ENCODE data around the gene MORN3. TPM values are rescaled to one million over a fixed set of nuclear protein-coding genes. Genes with fewer than 3 reads are reported as not detected.

MORN3 gene
- total and polyA plus RNA-seq, 12 donors: 0.05 to 0.41 (median 0.25) TPM; not detected in 5

GRCh38 chr12:121602766-121603165 is 66.7 kb downstream of the MORN3 start:
- Histone ChIP-seq H3K4me3 (no peak overlapping the region), H3K9me3 (replicated peaks in 1 of 3) (no peaks in the 10 kb centered on the region), H3K36me3 (replicated peaks in 1 of 2) (no peaks in the 10 kb centered on the region), H3K4me1 (replicated peaks in 1 of 2) (no peaks in the 10 kb centered on the region), H3K27me3 (no peaks in the 10 kb centered on the region), H3K27ac (no peak overlapping the region)
- TF ChIP-seq, protein P1, sequence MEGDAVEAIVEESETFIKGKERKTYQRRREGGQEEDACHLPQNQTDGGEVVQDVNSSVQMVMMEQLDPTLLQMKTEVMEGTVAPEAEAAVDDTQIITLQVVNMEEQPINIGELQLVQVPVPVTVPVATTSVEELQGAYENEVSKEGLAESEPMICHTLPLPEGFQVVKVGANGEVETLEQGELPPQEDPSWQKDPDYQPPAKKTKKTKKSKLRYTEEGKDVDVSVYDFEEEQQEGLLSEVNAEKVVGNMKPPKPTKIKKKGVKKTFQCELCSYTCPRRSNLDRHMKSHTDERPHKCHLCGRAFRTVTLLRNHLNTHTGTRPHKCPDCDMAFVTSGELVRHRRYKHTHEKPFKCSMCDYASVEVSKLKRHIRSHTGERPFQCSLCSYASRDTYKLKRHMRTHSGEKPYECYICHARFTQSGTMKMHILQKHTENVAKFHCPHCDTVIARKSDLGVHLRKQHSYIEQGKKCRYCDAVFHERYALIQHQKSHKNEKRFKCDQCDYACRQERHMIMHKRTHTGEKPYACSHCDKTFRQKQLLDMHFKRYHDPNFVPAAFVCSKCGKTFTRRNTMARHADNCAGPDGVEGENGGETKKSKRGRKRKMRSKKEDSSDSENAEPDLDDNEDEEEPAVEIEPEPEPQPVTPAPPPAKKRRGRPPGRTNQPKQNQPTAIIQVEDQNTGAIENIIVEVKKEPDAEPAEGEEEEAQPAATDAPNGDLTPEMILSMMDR (IDR thresholded peaks at IDR 0.05): no peak
- TF ChIP-seq POLR2A (IDR thresholded peaks at IDR 0.05): no peak
- intact Hi-C loops (cut with DNase I): no loop called here
- no peak for DNase-seq
- 86 to 88% (median 86%) methylated on average over 6 of the region's 6 CpGs for WGBS, 4 donors

- H3K27ac ChIP-seq: no peak overlapping the region
- H3K9me3 ChIP-seq (replicated peaks in 1 of 3): no peaks in the 10 kb centered on the region
- H3K36me3 ChIP-seq (replicated peaks in 1 of 2): no peaks in the 10 kb centered on the region
- H3K27me3 ChIP-seq: no peaks in the 10 kb centered on the region
- intact Hi-C loops (cut with DNase I): no loop called here
- no peak overlapping the region for H3K4me3 ChIP-seq
- no peak for DNase-seq
- no peaks in the 10 kb centered on the region for H3K4me1 ChIP-seq (replicated peaks in 1 of 2)
- 83 to 95% (median 83%) methylated on average over 6 of the region's 6 CpGs; no CpG with 5 or more reads in 1 of the 4 donors for WGBS, 4 donors
- TF ChIP-seq, protein P1 (IDR thresholded peaks at IDR 0.05): no peak
- no peak for TF ChIP-seq POLR2A (IDR thresholded peaks at IDR 0.05)
These were observed 68.6 kb downstream of the MORN3 start for GRCh38 chr12:121600702-121601336.

Small RNA genes lying within 50 kb of the gene (small RNA-seq; reads per million reads assigned to genes)
- gene RNU6-1004P: 0 reads per million in 2 donors

Other genes starting within 250 kb of the MORN3 start
- gene KDM2B, start 88.6 kb downstream of the MORN3 start, total RNA-seq: 10 to 100 TPM in 7 of 9 donors, 1 to 10 TPM in 2; 6.8 to 40.6 (median 17.3) TPM
- 10 to 100 TPM in 2 of 3 donors, 1 to 10 TPM in 1; 5.0 to 19.7 (median 10.2) TPM for gene KDM2B, start 88.6 kb downstream of the MORN3 start, polyA plus RNA-seq
- 10 to 100 TPM in 5 of 9 donors, 1 to 10 TPM in 4; 4.7 to 16.1 (median 10.2) TPM for gene ORAI1, start 43.1 kb downstream of the MORN3 start, total RNA-seq
- gene ORAI1, start 43.1 kb downstream of the MORN3 start, polyA plus RNA-seq: 1 to 10 TPM; 1.9 to 4.1 (median 2.9) TPM
- gene TMEM120B, start 43.1 kb upstream of the MORN3 start, total RNA-seq: 10 to 100 TPM in 3 of 9 donors, 1 to 10 TPM in 6; 4.6 to 18.6 (median 7.5) TPM
- gene TMEM120B, start 43.1 kb upstream of the MORN3 start, polyA plus RNA-seq: 10 to 100 TPM in 2 of 3 donors, 1 to 10 TPM in 1; 7.7 to 19.7 (median 11.7) TPM
- 10 to 100 TPM in 8 of 9 donors, 1 to 10 TPM in 1; 7.7 to 49.5 (median 25.5) TPM for gene RHOF, start 124.0 kb upstream of the MORN3 start, total RNA-seq
- gene RHOF, start 124.0 kb upstream of the MORN3 start, polyA plus RNA-seq: 10 to 100 TPM in 1 of 3 donors, 1 to 10 TPM in 2; 4.1 to 14.5 (median 9.3) TPM
- gene SETD1B, start 134.4 kb upstream of the MORN3 start, total RNA-seq: 10 to 100 TPM in 7 of 9 donors, 1 to 10 TPM in 2; 2.1 to 25.9 (median 12.1) TPM
- 10 to 100 TPM in 1 of 3 donors, 1 to 10 TPM in 2; 5.0 to 27.3 (median 9.0) TPM for gene SETD1B, start 134.4 kb upstream of the MORN3 start, polyA plus RNA-seq
- 10 to 100 TPM in 2 of 9 donors, 1 to 10 TPM in 7; 1.6 to 13.0 (median 3.6) TPM for gene HPD, start 189.2 kb upstream of the MORN3 start, total RNA-seq
- gene HPD, start 189.2 kb upstream of the MORN3 start, polyA plus RNA-seq: 1 to 10 TPM; 3.4 to 7.9 (median 4.4) TPM
- 100 to 1,000 TPM in 1 of 9 donors, 10 to 100 TPM in 8; 45.3 to 145 (median 58.4) TPM for gene PSMD9, start 219.1 kb upstream of the MORN3 start, total RNA-seq
- gene PSMD9, start 219.1 kb upstream of the MORN3 start, polyA plus RNA-seq: 10 to 100 TPM; 31.4 to 32.7 (median 31.5) TPM
- gene CFAP251, start 248.9 kb upstream of the MORN3 start, total RNA-seq: 1 to 10 TPM in 8 of 9 donors, under 1 TPM in 1; 0.30 to 9.0 (median 2.8) TPM
- gene CFAP251, start 248.9 kb upstream of the MORN3 start, polyA plus RNA-seq: 10 to 100 TPM in 1 of 3 donors, 1 to 10 TPM in 1, under 1 TPM in 1; 0.92 to 11.6 (median 2.7) TPM

All from adrenal gland (tissue), 12 donors.